ENCODE data around the gene PLXNC1. TPM values are rescaled to one million over a fixed set of nuclear protein-coding genes. Genes with fewer than 3 reads are reported as not detected.

The PLXNC1 gene
- total and polyA plus RNA-seq, 8 donors: 7.3 to 55.9 (median 11.1) TPM

- no peak for DNase-seq
- no peak for ATAC-seq
- intact Hi-C loops (cut with DNase I): no loop called here
- TF ChIP-seq, protein P1, sequence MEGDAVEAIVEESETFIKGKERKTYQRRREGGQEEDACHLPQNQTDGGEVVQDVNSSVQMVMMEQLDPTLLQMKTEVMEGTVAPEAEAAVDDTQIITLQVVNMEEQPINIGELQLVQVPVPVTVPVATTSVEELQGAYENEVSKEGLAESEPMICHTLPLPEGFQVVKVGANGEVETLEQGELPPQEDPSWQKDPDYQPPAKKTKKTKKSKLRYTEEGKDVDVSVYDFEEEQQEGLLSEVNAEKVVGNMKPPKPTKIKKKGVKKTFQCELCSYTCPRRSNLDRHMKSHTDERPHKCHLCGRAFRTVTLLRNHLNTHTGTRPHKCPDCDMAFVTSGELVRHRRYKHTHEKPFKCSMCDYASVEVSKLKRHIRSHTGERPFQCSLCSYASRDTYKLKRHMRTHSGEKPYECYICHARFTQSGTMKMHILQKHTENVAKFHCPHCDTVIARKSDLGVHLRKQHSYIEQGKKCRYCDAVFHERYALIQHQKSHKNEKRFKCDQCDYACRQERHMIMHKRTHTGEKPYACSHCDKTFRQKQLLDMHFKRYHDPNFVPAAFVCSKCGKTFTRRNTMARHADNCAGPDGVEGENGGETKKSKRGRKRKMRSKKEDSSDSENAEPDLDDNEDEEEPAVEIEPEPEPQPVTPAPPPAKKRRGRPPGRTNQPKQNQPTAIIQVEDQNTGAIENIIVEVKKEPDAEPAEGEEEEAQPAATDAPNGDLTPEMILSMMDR (IDR thresholded peaks at IDR 0.05): no peak
- Histone ChIP-seq H3K4me1 (peaks cover 23 to 42% of the 10 kb centered on the region in 2 donors), H3K9me3 (no peaks in the 10 kb centered on the region), H3K4me3 (no peak overlapping the region), H3K27me3 (no peaks in the 10 kb centered on the region), H3K27ac (no peak overlapping the region), H3K36me3 (peaks cover 0 to 32% of the 10 kb centered on the region in 2 donors)
Measured at GRCh38 chr12:94260017-94260416, 111.6 kb downstream of the PLXNC1 start.

DNA sequence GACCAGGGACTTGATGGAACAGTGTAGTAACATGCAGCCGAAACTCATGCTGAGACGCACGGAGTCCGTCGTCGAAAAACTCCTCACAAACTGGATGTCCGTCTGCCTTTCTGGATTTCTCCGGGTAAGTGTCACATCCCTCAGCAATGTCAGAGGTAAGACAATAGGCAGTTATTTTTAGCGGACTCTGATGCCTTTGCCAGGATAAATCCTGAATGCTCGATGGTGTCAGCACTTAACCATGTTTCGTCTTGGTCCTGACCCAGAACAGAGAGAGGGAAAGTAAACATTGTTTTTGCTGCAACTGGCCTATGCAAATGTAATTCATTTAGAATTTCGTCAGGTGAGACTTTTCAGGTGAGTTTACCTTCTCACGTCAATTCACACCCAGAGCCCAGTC lies 112.3 kb downstream of the PLXNC1 start:
- H3K27ac ChIP-seq: peak overlapping the region in 1 of 2 donors; percentile 85
- TF ChIP-seq, protein P1 (IDR thresholded peaks at IDR 0.05): no peak
- no peaks in the 10 kb centered on the region for H3K27me3 ChIP-seq
- H3K36me3 ChIP-seq: peaks cover 0 to 32% of the 10 kb centered on the region in 2 donors
- intact Hi-C loops (cut with DNase I): no loop called here
- ATAC-seq: no peak
- no peak overlapping the region for H3K4me3 ChIP-seq
- peaks cover 23 to 46% of the 10 kb centered on the region in 2 donors for H3K4me1 ChIP-seq
- H3K9me3 ChIP-seq: no peaks in the 10 kb centered on the region
- no peak for DNase-seq

DNA sequence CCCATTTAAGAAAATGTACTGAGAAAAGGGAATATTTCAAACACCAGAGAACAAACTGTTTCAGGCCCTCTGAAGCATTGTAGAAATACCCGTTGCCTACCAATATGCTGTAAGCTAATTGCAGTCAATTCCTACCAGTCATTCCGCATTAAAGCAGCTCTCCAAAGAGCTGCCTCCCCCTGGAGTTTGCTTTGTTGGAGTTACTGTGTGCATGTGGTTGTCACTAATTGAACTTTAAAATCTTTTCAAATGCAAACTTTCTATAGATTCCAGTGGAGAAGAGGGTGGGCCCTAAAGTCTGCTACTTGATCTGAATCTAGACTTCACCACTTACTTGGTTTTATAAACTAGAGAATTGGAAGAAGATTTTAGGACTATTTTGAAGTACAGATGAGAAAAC lies 112.7 kb downstream of the PLXNC1 start:
- Histone ChIP-seq H3K4me1 (peaks cover 23 to 50% of the 10 kb centered on the region in 2 donors), H3K4me3 (no peak overlapping the region), H3K9me3 (no peaks in the 10 kb centered on the region), H3K27ac (peak overlapping the region; percentile 85 to 94), H3K27me3 (no peaks in the 10 kb centered on the region), H3K36me3 (peaks cover 0 to 32% of the 10 kb centered on the region in 2 donors)
- TF ChIP-seq, protein P1 (IDR thresholded peaks at IDR 0.05): no peak
- DNase-seq (no peak), ATAC-seq (no peak)
- intact Hi-C loops (cut with DNase I): no loop called here

DNA sequence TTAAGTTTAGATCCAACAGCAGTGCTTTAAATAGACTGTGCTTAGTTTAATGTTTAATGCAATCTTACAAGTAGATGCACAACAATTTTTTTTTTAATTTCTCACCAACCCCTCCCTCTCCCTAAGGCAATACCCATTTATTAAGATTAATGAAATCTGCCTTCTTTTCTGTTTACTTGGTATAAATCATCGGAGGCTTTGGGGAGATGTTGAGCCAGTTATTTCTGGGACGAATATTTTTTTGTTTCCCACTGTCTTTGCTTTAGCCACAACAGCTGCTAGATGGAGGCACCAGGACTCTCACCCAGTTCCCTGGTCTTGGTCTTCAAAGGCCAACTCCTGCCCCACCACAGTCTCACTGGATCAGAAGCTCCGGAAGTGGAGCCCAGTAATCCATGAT lies 113.4 kb downstream of the PLXNC1 start:
- intact Hi-C loops (cut with DNase I): no loop called here
- no peaks in the 10 kb centered on the region for H3K27me3 ChIP-seq
- peaks cover 23 to 56% of the 10 kb centered on the region in 2 donors for H3K4me1 ChIP-seq
- H3K9me3 ChIP-seq: no peaks in the 10 kb centered on the region
- TF ChIP-seq, protein P1 (IDR thresholded peaks at IDR 0.05): no peak
- H3K4me3 ChIP-seq: peak overlapping the region; percentile 34 to 44
- peak overlapping the region; percentile 85 to 94 for H3K27ac ChIP-seq
- ATAC-seq (peak; percentile 5), DNase-seq (no peak)
- H3K36me3 ChIP-seq: peaks cover 0 to 30% of the 10 kb centered on the region in 2 donors

GRCh38 chr12:94262228-94263010 lies 114.0 kb downstream of the PLXNC1 start:
- H3K4me3 ChIP-seq: peak overlapping the region; percentile 34 to 44
- peaks cover 23 to 59% of the 10 kb centered on the region in 2 donors for H3K4me1 ChIP-seq
- peak overlapping the region; percentile 85 to 94 for H3K27ac ChIP-seq
- intact Hi-C loops (cut with DNase I): no loop called here
- peaks cover 0 to 30% of the 10 kb centered on the region in 2 donors for H3K36me3 ChIP-seq
- no peaks in the 10 kb centered on the region for H3K9me3 ChIP-seq
- TF ChIP-seq, protein P1 (IDR thresholded peaks at IDR 0.05): no peak
- peak; percentile 90 to 97 (median 94) for DNase-seq
- peak; percentile 82 for ATAC-seq
- H3K27me3 ChIP-seq: no peaks in the 10 kb centered on the region
